Measurements from ENCODE around the gene HMCN2. TPM values are rescaled to one million over a fixed set of nuclear protein-coding genes. Genes with fewer than 3 reads are reported as not detected.

The HMCN2 gene
- total and polyA plus RNA-seq, 2 of the 4 experiments (the other 2 are of a cell fraction) = 0.02 TPM; not detected in 1

GRCh38 chr9:130390390-130390789 lies 124.8 kb downstream of the HMCN2 start:
- POLR2A ChIA-PET (ENCODE audit: unreplicated experiment) = no interaction called here
- Histone ChIP-seq H3K4me1 (ENCODE audit: control insufficient read depth, insufficient read depth, low read length) (no peaks in the 10 kb centered on the region), H2BK20ac (ENCODE audit: low read depth, low read length) (no peak overlapping the region), H3K27ac (ENCODE audit: insufficient read depth, low read length) (no peak overlapping the region), H3K4me2 (ENCODE audit: low read depth, low read length) (no peak overlapping the region), H3K4me3 (ENCODE audit: insufficient read depth, low read depth, low read length) (no peak overlapping the region), H4K20me1 (ENCODE audit: insufficient read depth, low read length) (no peaks in the 10 kb centered on the region; the same call in none of the 2 replicates), H4K91ac (ENCODE audit: insufficient read depth, low read depth, low read length) (no peak overlapping the region), H3K27me3 (ENCODE audit: control insufficient read depth, insufficient read depth, low read length) (peaks cover 37% of the 10 kb centered on the region), H3K36me3 (ENCODE audit: control insufficient read depth, insufficient read depth, low read length) (no peaks in the 10 kb centered on the region), H2AK9ac (replicated peaks; ENCODE audit: low read depth, low read length, poor library complexity) (no peak overlapping the region), H3K18ac (ENCODE audit: low read depth, low read length) (no peak overlapping the region), H4K8ac (ENCODE audit: low read depth in 2 of 2, low read length in 2 of 2) (no peak overlapping the region), H2AFZ (replicated peaks; ENCODE audit: low read length, poor library complexity) (no peak overlapping the region), H4K5ac (ENCODE audit: low read depth, low read length) (no peak overlapping the region), H2BK120ac (ENCODE audit: low read depth, low read length) (no peak overlapping the region), H3K4ac (ENCODE audit: low read depth, low read length) (no peak overlapping the region), H3K9me3 (ENCODE audit: control insufficient read depth, insufficient read depth, low read length) (no peaks in the 10 kb centered on the region), H3K79me1 (ENCODE audit: low read depth in 1 of 2, low read length in 2 of 2) (no peaks in the 10 kb centered on the region), H2AK5ac (ENCODE audit: low read depth, low read length) (no peak overlapping the region), H3K14ac (replicated peaks; ENCODE audit: low read depth, low read length) (no peak overlapping the region), H2BK15ac (ENCODE audit: low read depth, low read length) (no peak overlapping the region), H3K23ac (ENCODE audit: low read depth, low read length) (no peak overlapping the region), H3K9me1 (ENCODE audit: insufficient read depth, low read length) (no peaks in the 10 kb centered on the region), H3K9ac (ENCODE audit: low read depth, low read length) (no peak overlapping the region), H2BK5ac (ENCODE audit: low read depth, low read length, poor library complexity, severe bottlenecking) (no peak overlapping the region), H3K56ac (ENCODE audit: extremely low read depth, insufficient read depth, low read length) (no peak overlapping the region)
- in situ Hi-C loops (cut with MboI; ENCODE audit: low sequenced_read_pairs) = no loop called here
- TF ChIP-seq RCOR1 (IDR thresholded peaks at IDR 0.05; ENCODE audit: insufficient replicate concordance, low read length) (no peak), ELK1 (IDR thresholded peaks at IDR 0.05; ENCODE audit: borderline replicate concordance, low read depth, low read length) (no peak), RFX5 (IDR thresholded peaks at IDR 0.05; ENCODE audit: low read depth, low read length) (no peak), FOS (IDR thresholded peaks at IDR 0.05; ENCODE audit: low read depth, low read length) (no peak), RAD21 (IDR thresholded peaks at IDR 0.05; ENCODE audit: low read length) (no peak), NFE2L2 (IDR thresholded peaks at IDR 0.05; ENCODE audit: low read depth, low read length) (no peak), BHLHE40 (IDR thresholded peaks at IDR 0.05; ENCODE audit: low read depth, low read length) (no peak), MXI1 (IDR thresholded peaks at IDR 0.05; ENCODE audit: borderline replicate concordance, low read depth, low read length) (no peak), MAFK (IDR thresholded peaks at IDR 0.05; ENCODE audit: low read depth, low read length) (no peak), MAZ (IDR thresholded peaks at IDR 0.05; ENCODE audit: borderline replicate concordance, low read depth, low read length) (no peak), SMC3 (IDR thresholded peaks at IDR 0.05; ENCODE audit: low read depth, low read length) (no peak), POLR2A (IDR thresholded peaks at IDR 0.05; ENCODE audit: low read depth, low read length) (no peak), USF2 (IDR thresholded peaks at IDR 0.05; ENCODE audit: low read depth, low read length) (no peak), CHD1 (IDR thresholded peaks at IDR 0.05; ENCODE audit: low read depth, low read length) (no peak), CEBPB (IDR thresholded peaks at IDR 0.05; ENCODE audit: low read depth, low read length) (no peak), CTCF (conservative IDR thresholded peaks at IDR 0.05; ENCODE audit: low read depth, low read length) (no peak)
- dilution Hi-C loops (cut with HindIII; ENCODE audit: low sequenced_read_pairs, unreplicated experiment) = no loop called here
- intact Hi-C loops (cut with micrococcal nuclease) = no loop called here
- WGBS, 2 experiments (ENCODE audit: extremely low coverage in 2 of 2, insufficient read length in 1 of 2) = 37% methylated on average over 5 of the region's 7 CpGs; no CpG with 5 or more reads in 1 of the 2 experiments
- no TSS peak for BruUV-seq (replicated peaks)
- DNase-seq = no peak
- no peak for ATAC-seq (ENCODE audit: low read depth)
- CTCF ChIA-PET = no interaction called here
